Endothelial cell of umbilical vein (primary cell): ENCODE data around the gene DIPK1A. TPM values are rescaled to one million over a fixed set of nuclear protein-coding genes. Genes with fewer than 3 reads are reported as not detected.

Source experiments
- BruUV-seq: library from RNA; stranded (reverse); fragments of 400-500 nt; replicated peaks from 2 replicates; lab custom pipeline; 2021; lab: Mats Ljungman, UMichigan
- CTCF ChIA-PET: fragments of 300-600, 350-600 bp; sonication (Branson Sonifier 250); formaldehyde crosslinking; loops from one replicate; lab custom pipeline; 2021; ENCODE audit warnings: antibody characterized with exemption, inconsistent platforms; lab: Charles Lee
- POLR2A ChIA-PET: fragments of 300-600, 350-600 bp; sonication (Branson Sonifier 250); formaldehyde crosslinking; loops from one replicate; lab custom pipeline; 2021; ENCODE audit warnings: antibody characterized with exemption, inconsistent platforms; lab: Charles Lee
- DNase-seq: peaks from one replicate; pipeline ENCODE4 v3.0.0-alpha.2; 2011; ENCODE audit warnings: low read depth, low spot score
- FAIRE-seq: peaks from 2 replicates; lab custom pipeline; 2011; peaks lifted over from hg19 to GRCh38; lab: Jason Lieb, UNC
- H2AFZ ChIP-seq: 2 replicates; pipeline ENCODE4 v1.6.0; 2012; ENCODE audit warnings: low read depth, low read length, control low read depth, inconsistent platforms
- H3K27ac ChIP-seq: 2 replicates; pipeline ENCODE4 v1.5.1; 2011; ENCODE audit warnings: low read depth, mild to moderate bottlenecking, control low read depth, low read length, moderate library complexity; ENCODE audit not compliant: insufficient read depth
- H3K27me3 ChIP-seq, 2 experiments: 2 replicates each; pipeline versions ENCODE4 v1.6.0 to v1.6.1; 2011; ENCODE audit warnings: low read length in 2 of 2, mixed read lengths in 1 of 2; ENCODE audit not compliant: control insufficient read depth in 2 of 2, insufficient read depth in 2 of 2
- H3K36me3 ChIP-seq, 2 experiments: 2 replicates in 1 of 2; 3 replicates in 1 of 2; pipeline ENCODE4 v1.5.1; 2011; ENCODE audit warnings: low read length in 2 of 2, mild to moderate bottlenecking in 1 of 2, moderate library complexity in 1 of 2; ENCODE audit not compliant: control insufficient read depth in 2 of 2, insufficient read depth in 2 of 2; ENCODE audit errors: extremely low read depth in 1 of 2
- H3K4me1 ChIP-seq: 3 replicates; pipeline ENCODE4 v1.5.1; 2011; ENCODE audit warnings: mild to moderate bottlenecking, low read length; ENCODE audit not compliant: control insufficient read depth, insufficient read depth; ENCODE audit errors: extremely low read depth
- H3K4me2 ChIP-seq: 2 replicates; pipeline ENCODE4 v1.6.1; 2011; ENCODE audit warnings: low read length, control low read depth, mixed read lengths; ENCODE audit not compliant: insufficient read depth
- H3K4me3 ChIP-seq, 3 experiments: fragments of 200-600 bp in 1 of 3; sonication (generic), shearing (Covaris generic) in 1 of 3; replicated peaks in 1 of 3; 2 replicates each; pipeline ENCODE4 v1.5.1; 2011 to 2016; ENCODE audit warnings: control low read depth in 3 of 3, low read length in 3 of 3, mild to moderate bottlenecking in 2 of 3, inconsistent platforms in 1 of 3, low read depth in 1 of 3, moderate library complexity in 1 of 3; ENCODE audit not compliant: insufficient read depth in 1 of 3
- H3K79me2 ChIP-seq: 2 replicates; pipeline ENCODE4 v1.6.0; 2012; ENCODE audit warnings: low read length, inconsistent platforms; ENCODE audit not compliant: control insufficient read depth, insufficient read depth
- H3K9ac ChIP-seq: replicated peaks from 2 replicates; pipeline ENCODE3; 2011; ENCODE audit warnings: low read length, control low read depth; ENCODE audit not compliant: insufficient read depth; ENCODE audit errors: extremely low read depth
- H3K9me1 ChIP-seq: replicated peaks from 3 replicates; pipeline ENCODE4 v1.6.0; 2011; ENCODE audit warnings: mild to moderate bottlenecking, low read length; ENCODE audit not compliant: control insufficient read depth, insufficient read depth; ENCODE audit errors: extremely low read depth
- H3K9me3 ChIP-seq: replicated peaks from 2 replicates; pipeline ENCODE4 v1.5.1; 2012; ENCODE audit warnings: low read length, inconsistent platforms; ENCODE audit not compliant: control insufficient read depth, insufficient read depth
- H4K20me1 ChIP-seq: replicated peaks from 2 replicates; pipeline ENCODE3; 2011; ENCODE audit warnings: mild to moderate bottlenecking, low read length; ENCODE audit not compliant: control insufficient read depth, insufficient read depth; ENCODE audit errors: extremely low read depth
- CTCF ChIP-seq, 2 donors: IDR thresholded peaks; 1 replicate in 1 of 2; 2 replicates in 1 of 2; pipeline ENCODE4 v1.5.1; 2011; ENCODE audit warnings: low read length in 2 of 2, mild to moderate bottlenecking in 2 of 2, moderate library complexity in 2 of 2, control low read depth in 1 of 2, inconsistent platforms in 1 of 2, low read depth in 1 of 2; ENCODE audit not compliant: insufficient read depth in 1 of 2; ENCODE audit errors: extremely low read depth in 1 of 2
- EZH2 ChIP-seq: IDR thresholded peaks from 2 replicates; pipeline ENCODE4 v1.6.1; 2012; ENCODE audit warnings: borderline replicate concordance, low read depth, mild to moderate bottlenecking, moderate library complexity, low read length, inconsistent platforms; ENCODE audit not compliant: severe bottlenecking
- FOS ChIP-seq: IDR thresholded peaks from 2 replicates; pipeline ENCODE4 v1.6.1; 2011; ENCODE audit warnings: mild to moderate bottlenecking, low read length, moderate library complexity, borderline replicate concordance; ENCODE audit not compliant: insufficient read depth
- GATA2 ChIP-seq: IDR thresholded peaks from 2 replicates; pipeline ENCODE4 v1.7.0; 2011; ENCODE audit warnings: low read depth, mild to moderate bottlenecking, moderate library complexity, mixed read lengths, low read length; ENCODE audit not compliant: insufficient read length, insufficient read depth
- JUN ChIP-seq: IDR thresholded peaks from 2 replicates; pipeline ENCODE4 v1.6.1; 2011; ENCODE audit warnings: borderline replicate concordance, low read depth; ENCODE audit not compliant: insufficient read length, insufficient read depth
- MYC ChIP-seq: IDR thresholded peaks from one replicate; pipeline ENCODE4 v1.6.1; 2011; ENCODE audit warnings: mild to moderate bottlenecking, low read depth, low read length
- POLR2A ChIP-seq: IDR thresholded peaks from 2 replicates; pipeline ENCODE4 v1.6.1; 2012; ENCODE audit warnings: low read depth, mild to moderate bottlenecking, control low read depth, low read length
- POLR2AphosphoS5 ChIP-seq: IDR thresholded peaks from 2 replicates; pipeline ENCODE4 v1.6.1; 2012; ENCODE audit warnings: low read depth, mild to moderate bottlenecking, control low read depth, low read length, moderate library complexity; ENCODE audit not compliant: insufficient read depth
- dilution Hi-C: fragments of 300-500 bp; cut with MboI; formaldehyde crosslinking; loops from one replicate; pipeline ENCODE4 v1.15.0; 2019; ENCODE audit warnings: low sequenced_read_pairs; ENCODE audit not compliant: extremely low pct_ligation_motif_present
- intact Hi-C: fragments of 100-400 bp; cut with micrococcal nuclease; formaldehyde crosslinking; loops from one replicate; pipeline ENCODE4 v1.10.0; 2022
- polyA plus RNA-seq, 4 experiments: library from polyadenylated mRNA; depleted of rRNA in 3 of 4; stranded (reverse) in 3 of 4; unstranded in 1 of 4; fragments of >200 nt; gene quantifications; 2 replicates each; pipeline versions ENCODE4 v1.2.1 to v1.2.3, GENCODE V29; 2011 to 2012; ENCODE audit warnings: missing spikeins in 1 of 4
- total RNA-seq: library from RNA; stranded (reverse); gene quantifications from 2 replicates; pipeline ENCODE4 v1.2.3, GENCODE V29; 2021
- TF ChIP-seq, protein P1 (sequence below): IDR thresholded peaks from 2 replicates; pipeline ENCODE4 v1.6.1; 2011; ENCODE audit not compliant: insufficient read depth, insufficient read length

The DIPK1A gene
- total and polyA plus RNA-seq, 2 donors (not counting 3 experiments of a cell fraction or from before 2014, with no cell fraction given), result 0.25 to 0.93 TPM

DNA sequence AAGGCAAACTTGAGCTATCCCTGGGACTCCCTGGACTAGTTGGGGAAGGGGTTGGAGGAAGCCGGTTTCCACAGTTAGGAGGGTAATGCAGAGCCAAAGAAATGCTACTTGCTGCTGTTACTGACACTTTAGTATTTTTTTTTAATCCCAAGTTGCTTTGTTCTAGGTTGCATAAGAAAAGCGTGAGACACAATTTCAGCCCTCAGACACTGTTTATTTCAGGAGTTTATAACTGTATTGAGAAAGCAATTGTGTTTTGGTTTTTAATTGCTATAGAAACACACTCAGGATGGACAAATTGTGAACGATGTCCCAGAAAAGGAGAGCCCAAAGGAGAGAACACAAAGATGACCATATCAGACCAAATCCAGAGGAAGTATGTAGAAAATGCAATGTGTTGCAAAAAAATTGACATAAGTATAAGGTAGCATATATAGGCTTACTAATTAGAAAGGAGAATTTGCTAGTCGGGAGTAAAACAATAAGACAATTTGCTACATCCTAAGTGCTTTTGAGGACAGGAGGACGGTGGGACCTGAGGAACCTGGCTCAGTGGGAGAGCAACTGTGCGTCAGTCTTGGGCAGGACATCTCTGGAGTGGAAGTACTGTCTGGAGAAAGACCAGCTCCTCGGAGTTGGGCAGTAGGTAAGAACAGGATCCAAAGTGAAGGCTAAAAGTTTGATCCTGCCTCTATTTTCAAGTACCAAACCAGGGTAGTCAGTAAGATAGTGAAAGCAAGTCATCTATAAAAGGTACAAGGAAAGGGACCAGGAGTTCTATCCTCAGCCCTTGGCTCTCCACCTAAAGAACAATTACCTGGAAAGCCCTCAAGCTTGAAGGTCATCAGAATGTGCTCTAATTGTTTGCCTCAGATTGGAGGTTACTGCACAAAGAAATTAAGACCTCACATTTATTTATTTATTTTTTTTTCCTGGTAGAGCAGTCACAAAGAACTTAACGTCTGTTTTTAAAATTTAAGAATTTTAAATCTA, 39.9 kb downstream of the DIPK1A start:
- BruUV-seq, result no TSS peak
- H3K27me3 ChIP-seq, result peaks cover 11 to 12% of the 10 kb centered on the region in 2 experiments
- TF ChIP-seq GATA2 (no peak), POLR2A (no peak), JUN (no peak), MYC (no peak), POLR2AphosphoS5 (no peak), EZH2 (no peak), FOS (no peak), CTCF (IDR thresholded peaks at IDR 0.05; ENCODE audit: extremely low read depth in 1 of 2, insufficient read depth in 1 of 2, low read depth in 1 of 2, low read length in 2 of 2) (no peak)
- TF ChIP-seq, protein P1, sequence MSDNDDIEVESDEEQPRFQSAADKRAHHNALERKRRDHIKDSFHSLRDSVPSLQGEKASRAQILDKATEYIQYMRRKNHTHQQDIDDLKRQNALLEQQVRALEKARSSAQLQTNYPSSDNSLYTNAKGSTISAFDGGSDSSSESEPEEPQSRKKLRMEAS, result no peak
- FAIRE-seq, result peak; percentile 26
- H3K9me1 ChIP-seq, result no peaks in the 10 kb centered on the region
- no peak overlapping the region for H3K27ac ChIP-seq
- no peak for DNase-seq
- H2AFZ ChIP-seq, result no peak overlapping the region
- H4K20me1 ChIP-seq, result no peaks in the 10 kb centered on the region
- intact Hi-C loops (no loop called here), dilution Hi-C loops (no loop called here)
- ChIA-PET CTCF (no interaction called here), POLR2A (no interaction called here)
- no peaks in the 10 kb centered on the region for H3K36me3 ChIP-seq
- H3K4me1 ChIP-seq, result no peaks in the 10 kb centered on the region
- no peaks in the 10 kb centered on the region for H3K79me2 ChIP-seq
- H3K9me3 ChIP-seq, result no peaks in the 10 kb centered on the region
- no peak overlapping the region for H3K4me3 ChIP-seq
- no peak overlapping the region for H3K4me2 ChIP-seq
- H3K9ac ChIP-seq, result no peak overlapping the region
